ENCODE results near the gene COA1.
"Not testable (repeated sequence)": the region's sequence is repeated elsewhere in the genome, so short reads cannot be mapped to it uniquely, and the experiment has no call there.

The COA1 gene

GRCh38 chr7:43758029-43758821 lies 28.9 kb upstream of the COA1 start, which contains the start of gene BLVRA:
BLVRA (plus strand) TSS chr7:43758680; CDS start chr7:43771159, 12,479 bp downstream.
- DNase-seq (ENCODE audit: low read depth in 2 of 2): peak in 1 of 2 donors; percentile 50

DNA sequence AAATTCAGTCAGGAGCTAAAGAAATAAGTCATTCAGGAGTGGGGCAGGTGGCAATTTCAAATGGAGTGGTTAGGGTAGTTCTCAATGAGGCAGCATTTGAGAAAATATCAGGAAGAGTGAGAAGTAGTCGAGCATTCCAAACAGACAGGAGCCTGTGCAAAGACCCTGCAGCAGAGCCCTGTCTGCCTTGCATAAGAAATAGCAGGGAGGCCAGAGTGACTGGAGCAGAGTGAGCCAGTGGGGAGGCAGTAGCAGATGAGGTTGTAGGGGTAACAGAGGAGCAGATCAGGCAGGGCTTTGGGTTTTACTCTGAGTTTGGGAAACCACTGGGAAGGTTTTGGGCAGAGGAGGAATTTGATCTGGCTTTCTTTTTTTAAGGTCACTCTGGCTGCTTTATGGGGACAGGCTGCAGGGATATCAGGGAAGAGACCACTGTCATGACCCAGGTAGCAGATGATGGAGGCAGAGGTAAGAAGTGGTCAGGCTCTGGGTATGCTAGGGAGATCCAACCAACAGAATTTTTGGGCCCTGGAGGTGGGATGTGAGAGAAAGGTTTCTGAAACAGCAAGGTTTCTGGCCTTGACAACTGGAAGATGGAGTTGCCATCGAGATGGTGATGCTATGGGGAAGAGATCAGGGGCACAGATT lies 27.9 kb upstream of the COA1 start:
- no peak for DNase-seq (ENCODE audit: low read depth in 2 of 2)

- DNase-seq (ENCODE audit: low read depth in 2 of 2): no peak
Measured at GRCh38 chr7:43756368-43757072, 27.2 kb upstream of the COA1 start.

- no peak for DNase-seq (ENCODE audit: low read depth in 2 of 2)
Measured at GRCh38 chr7:43754596-43754995, 25.3 kb upstream of the COA1 start.

DNA sequence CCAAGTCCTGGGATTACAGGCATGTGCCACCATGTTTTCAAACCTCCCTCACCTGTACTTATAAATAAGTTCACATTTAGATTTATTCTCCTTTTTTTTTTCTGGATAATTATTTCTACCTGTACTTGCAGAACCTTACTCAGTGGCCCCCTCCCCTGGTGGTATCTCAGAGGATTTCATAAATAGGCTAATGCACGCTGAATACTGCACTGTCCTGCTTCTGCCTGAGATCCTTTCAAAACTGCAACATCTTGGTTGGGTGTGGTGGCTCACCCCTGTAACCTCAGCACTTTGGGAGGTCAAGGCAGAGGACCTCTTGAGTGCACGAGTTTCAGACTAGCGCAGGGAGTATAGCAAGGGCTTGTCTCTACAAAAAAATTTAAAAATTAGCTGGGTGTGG lies 24.5 kb upstream of the COA1 start:
- no peak for DNase-seq (ENCODE audit: low read depth in 2 of 2)

GRCh38 chr7:43753271-43753810 lies 24.0 kb upstream of the COA1 start:
- DNase-seq (ENCODE audit: low read depth in 2 of 2): no peak

DNA sequence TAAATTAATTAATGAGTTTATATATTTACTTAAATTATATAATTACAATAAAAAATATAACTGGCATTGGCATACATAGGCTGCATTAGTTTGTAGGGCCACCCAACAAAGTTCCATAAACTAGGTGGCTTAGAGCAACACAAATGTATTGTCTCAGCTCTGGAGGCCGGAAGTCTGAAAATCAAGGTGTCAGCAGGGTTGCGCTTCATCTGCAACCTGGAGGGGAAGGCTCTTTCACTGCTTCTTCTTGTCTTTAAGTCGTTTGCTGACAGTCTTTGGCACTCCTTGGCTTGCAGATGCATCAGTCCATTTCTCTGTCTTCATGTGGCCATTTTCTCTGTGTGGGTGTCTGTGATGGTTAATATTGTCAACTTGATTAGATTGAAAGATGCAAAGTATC lies 23.1 kb upstream of the COA1 start:
- DNase-seq (ENCODE audit: low read depth in 2 of 2): no peak

GRCh38 chr7:43750016-43750887 lies 20.9 kb upstream of the COA1 start:
- no peak for DNase-seq (ENCODE audit: low read depth in 2 of 2)

DNA sequence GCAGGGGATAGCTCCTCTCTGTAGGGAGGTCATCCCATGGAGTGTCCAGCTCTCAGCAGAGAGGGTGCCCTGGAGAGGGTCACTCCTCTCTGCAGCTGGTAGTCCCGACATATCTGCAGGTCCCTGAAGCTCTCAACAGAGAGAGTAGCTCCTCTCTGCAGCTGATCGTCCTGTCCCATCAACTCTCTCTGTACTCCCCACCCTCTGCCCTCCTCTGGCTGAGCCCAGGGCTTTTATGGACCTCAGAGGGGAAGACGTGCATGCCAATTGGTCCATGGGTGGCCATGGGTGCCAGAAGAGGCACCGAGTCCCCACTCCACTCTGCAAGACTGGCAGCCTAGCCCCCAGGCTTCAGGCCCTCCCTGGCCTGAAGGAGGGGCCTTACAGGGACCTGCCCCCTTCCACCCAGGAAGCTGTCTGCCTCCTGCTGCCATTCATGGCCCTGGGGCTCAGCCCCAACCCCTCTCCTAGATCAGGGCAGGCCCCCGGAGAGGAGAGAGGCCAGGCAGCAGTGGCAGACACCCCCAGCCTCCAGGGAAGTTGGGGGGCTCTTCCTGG lies 20.1 kb upstream of the COA1 start:
- no peak for DNase-seq (ENCODE audit: low read depth in 2 of 2)

- no peak for DNase-seq (ENCODE audit: low read depth in 2 of 2)
Measured at GRCh38 chr7:43747328-43748105, 18.2 kb upstream of the COA1 start.

GRCh38 chr7:43742692-43743091 lies 13.4 kb upstream of the COA1 start:
- no peak for DNase-seq (ENCODE audit: low read depth in 2 of 2)

DNA sequence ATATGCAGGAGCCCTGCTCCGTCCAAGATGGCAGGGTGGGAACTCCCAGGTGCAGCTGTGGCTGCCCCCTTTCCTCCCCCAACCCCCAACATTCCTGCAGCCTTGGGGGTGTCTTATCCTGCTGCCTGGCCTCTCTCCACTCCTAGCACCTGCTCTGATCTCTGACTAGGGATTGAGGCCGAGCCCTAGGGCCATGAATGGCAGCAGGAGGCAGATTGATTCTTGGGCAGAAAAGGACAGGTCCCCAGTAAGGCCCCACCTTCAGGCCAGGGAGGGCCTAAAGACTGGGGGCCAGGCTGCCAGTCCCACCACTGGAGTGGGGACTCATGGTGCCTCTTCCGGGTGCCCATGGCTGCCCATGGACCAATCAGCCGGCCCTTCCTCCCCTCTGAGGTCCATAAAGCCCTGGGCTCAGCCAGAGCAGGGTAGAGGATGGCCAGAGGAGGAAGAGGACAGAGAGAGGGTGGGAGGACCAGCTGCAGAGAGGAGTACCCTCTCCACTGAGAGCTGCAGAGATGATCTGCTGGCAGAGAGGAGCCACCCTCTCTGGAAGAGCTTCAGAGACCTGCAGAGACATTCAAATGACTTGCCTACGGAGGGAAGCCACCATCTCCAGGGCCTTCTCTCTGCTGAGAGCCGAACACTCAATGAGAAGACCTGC lies 8.3 kb upstream of the COA1 start:
- no peak for DNase-seq (ENCODE audit: low read depth in 2 of 2)

DNA sequence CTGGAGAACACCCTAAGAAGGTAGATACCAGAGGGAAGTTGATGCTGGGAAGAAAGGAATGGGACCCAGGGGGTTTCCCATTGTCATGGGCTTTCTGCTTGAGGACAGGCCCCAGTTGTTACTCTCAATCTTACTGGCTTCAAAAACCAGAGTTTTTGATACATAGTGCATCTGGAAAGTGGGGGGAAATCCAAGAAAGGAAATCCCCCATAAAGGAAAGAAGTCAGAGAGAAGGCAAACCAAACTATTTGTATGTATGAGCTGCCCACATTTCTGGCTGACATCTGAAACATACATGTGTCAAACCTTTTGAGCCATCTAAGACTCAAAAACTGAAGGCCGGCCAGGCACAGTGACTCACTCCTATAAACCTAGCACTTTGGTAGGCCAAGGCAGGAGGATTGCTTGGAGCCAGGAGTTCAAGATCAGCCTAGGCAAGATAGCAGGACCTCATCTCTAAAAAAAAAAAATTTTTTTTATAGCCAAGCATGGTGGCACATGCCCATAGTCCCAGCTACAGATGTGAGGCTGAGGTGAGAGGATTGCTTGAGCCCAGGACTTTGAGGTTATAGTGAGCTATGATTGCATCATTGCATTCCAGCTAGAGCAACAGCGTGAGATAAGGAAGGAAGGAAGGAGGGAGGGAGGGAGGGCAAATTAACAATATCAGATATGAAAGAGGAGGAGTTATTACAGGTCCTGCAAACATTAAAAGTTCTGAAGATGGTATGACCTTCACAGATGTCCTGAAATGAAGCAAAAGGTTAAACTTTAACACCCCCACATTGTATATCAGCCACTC lies 6.7 kb upstream of the COA1 start:
- peak in 1 of 2 donors; percentile 15 for DNase-seq (ENCODE audit: low read depth in 2 of 2)

GRCh38 chr7:43735403-43735801 lies 6.1 kb upstream of the COA1 start:
- DNase-seq (ENCODE audit: low read depth in 2 of 2): no peak

GRCh38 chr7:43734575-43735332 lies 5.4 kb upstream of the COA1 start:
- not testable (repeated sequence) for DNase-seq (ENCODE audit: low read depth in 2 of 2)

- not testable (repeated sequence) for DNase-seq (ENCODE audit: low read depth in 2 of 2)
Measured at GRCh38 chr7:43731494-43731893, 2.2 kb upstream of the COA1 start.

- DNase-seq (ENCODE audit: low read depth in 2 of 2): no peak
Measured at GRCh38 chr7:43729924-43730248, 563 bp upstream of the COA1 start.

DNA sequence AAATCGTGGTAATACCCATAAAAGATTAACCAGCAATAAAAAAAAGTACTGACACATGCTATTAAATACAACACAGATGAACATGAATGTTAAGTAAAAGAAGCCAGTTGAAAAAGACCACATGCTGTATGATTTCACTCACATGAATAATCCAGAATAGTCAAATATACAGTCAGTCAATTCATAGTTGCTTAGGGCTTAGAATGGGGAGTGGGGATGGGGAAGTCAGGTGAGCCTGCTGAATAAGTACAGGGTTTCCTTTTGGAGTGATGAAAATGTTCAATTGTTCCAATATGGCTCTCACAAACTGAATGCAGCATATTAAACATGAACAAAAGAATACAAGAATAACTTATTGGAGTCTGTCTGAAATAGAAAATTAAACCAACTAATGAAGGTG lies 1.8 kb downstream of the COA1 start:
- no peak for DNase-seq (ENCODE audit: low read depth in 2 of 2)

All from stimulated activated CD4-positive, alpha-beta T cell treated with anti-CD3 and anti-CD28 coated beads, Interleukin-15, amount 100 ng/mL, for 48 hours (primary cell).